Adrenal gland (tissue), 12 donors: ENCODE data around the gene KIT. TPM values are rescaled to one million over a fixed set of nuclear protein-coding genes. Genes with fewer than 3 reads are reported as not detected.

Source experiments
- DNase-seq, 7 donors: peaks; one replicate each; pipeline ENCODE4 v3.0.0-alpha.2; 2019 to 2020
- H3K27ac ChIP-seq, 5 donors: fragments of 200-600 bp; sonication (generic) in 4 of 5; 1 replicate in 3 of 5; 2 replicates in 2 of 5; pipeline versions ENCODE4 v1.5.1 to v1.8.0; 2016 to 2020; ENCODE audit warnings: mild to moderate bottlenecking in 1 of 5
- H3K27me3 ChIP-seq: fragments of 200-600 bp; 2 replicates; pipeline ENCODE4 v1.8.0; 2021
- H3K36me3 ChIP-seq, 2 donors: fragments of 200-600 bp; replicated peaks in 1 of 2; 1 replicate in 1 of 2; 2 replicates in 1 of 2; pipeline versions ENCODE4 v1.5.1 to v1.8.0; 2018 to 2022
- H3K4me1 ChIP-seq, 2 donors: fragments of 200-600 bp; replicated peaks in 1 of 2; 1 replicate in 1 of 2; 2 replicates in 1 of 2; pipeline versions ENCODE4 v1.5.1 to v1.8.0; 2018 to 2021
- H3K4me3 ChIP-seq, 4 donors: fragments of 200-600 bp; sonication (generic) in 3 of 4; one replicate each; pipeline ENCODE4 v1.5.1; 2016 to 2018
- H3K9me3 ChIP-seq, 3 donors: fragments of 200-600 bp; sonication (generic) in 1 of 3; replicated peaks in 1 of 3; 1 replicate in 2 of 3; 2 replicates in 1 of 3; pipeline versions ENCODE4 v1.5.1 to v1.8.0; 2016 to 2021
- POLR2A ChIP-seq, 2 donors: fragments of 450-650 bp; IDR thresholded peaks; one replicate each; pipeline ENCODE4 v1.6.1; 2017; ENCODE audit warnings: antibody characterized with exemption in 2 of 2, mild to moderate bottlenecking in 2 of 2, moderate library complexity in 1 of 2
- WGBS, 4 donors: extraction: QIAGEN DNeasy Blood & Tissue Kit in 2 of 4; methylation state at CpG; one replicate each; pipeline versions ENCODE4 v1.1.5 to v1.1.7; 2013 to 2017; 5-methylcytosine and 5-hydroxymethylcytosine counted together
- intact Hi-C, 2 donors: fragments of 100-400 bp; cut with DNase I; formaldehyde crosslinking; loops; one replicate each; pipeline versions ENCODE4 v1.14.1 to v1.15.0; 2022 to 2023
- polyA plus RNA-seq, 3 donors: library from polyadenylated mRNA; stranded (reverse); fragments of 200-250 nt in 2 of 3; fragments of 350-450 nt in 1 of 3; fragmentation: Illumina TruSeq in 1 of 3; extraction: RNeasy Lipid Tissue Mini Kit (QIAGEN cat#74804) in 1 of 3; gene quantifications; one replicate each; pipeline ENCODE4 v1.2.3, GENCODE V29; 2013 to 2014
- total RNA-seq, 9 donors: library from RNA; depleted of rRNA in 4 of 9; stranded (reverse); fragments of >200 nt in 4 of 9; fragments of 120-200 nt in 1 of 9; fragmentation: NEBNext Ultra II Directional in 1 of 9; extraction: Animal tissue kit (Norgen Biotek cat#: 25700) in 1 of 9; gene quantifications; one replicate each; pipeline versions ENCODE4 v1.1.0 to v1.2.4, GENCODE V29; 2013 to 2023
- TF ChIP-seq, protein P1 (sequence below), 6 experiments: fragments of 450-650 bp in 4 of 6; fragments of 200-600 bp in 2 of 6; sonication (generic) in 1 of 6; IDR thresholded peaks; 1 replicate in 5 of 6; 2 replicates in 1 of 6; pipeline versions ENCODE4 v1.5.1 to v1.8.0; 2016 to 2021; ENCODE audit warnings: antibody characterized with exemption in 6 of 6, mild to moderate bottlenecking in 2 of 6, moderate library complexity in 1 of 6
- donor health status: healthy with polysubstance abuse.
- donor health status: Bipolar disorder and iron deficiency.
- donor health status: DM: yes; HTN: yes; CAD: no.
- donor health status: DM: no; HTN: no; CAD: no.
- donor health status: DM: no; HTN: no; CAD: no.
- donor health status: DM: yes; HTN: yes; CAD: no.

Gene KIT
- total and polyA plus RNA-seq, 12 donors: 0.40 to 5.3 (median 1.8) TPM

DNA sequence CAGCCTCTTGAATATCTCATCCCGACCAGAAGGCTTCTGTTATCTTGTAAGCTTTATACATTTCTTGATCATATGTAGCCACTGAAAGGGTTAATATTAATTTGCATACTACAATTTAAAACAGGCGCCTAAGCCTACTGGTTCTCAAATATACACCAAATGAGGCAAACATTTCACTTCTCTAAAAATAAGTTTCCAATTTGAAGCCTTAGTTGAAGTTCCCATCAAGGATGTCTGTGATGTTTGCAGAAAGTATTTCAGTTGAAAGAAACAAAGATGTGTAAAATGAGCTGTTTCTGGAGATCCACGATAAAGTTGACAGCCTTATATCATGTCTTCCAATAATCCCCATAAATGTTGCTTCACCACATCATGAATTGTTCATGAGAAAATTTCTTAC lies 70.6 kb downstream of the KIT start:
- WGBS, 4 donors: 63 to 69% (median 66%) methylated on average over 3 of the region's 3 CpGs
- no peaks in the 10 kb centered on the region for H3K9me3 ChIP-seq
- intact Hi-C loops: no loop called here
- no peaks in the 10 kb centered on the region for H3K4me1 ChIP-seq
- no peaks in the 10 kb centered on the region for H3K36me3 ChIP-seq
- H3K27ac ChIP-seq: no peak overlapping the region
- DNase-seq: no peak
- H3K27me3 ChIP-seq: no peaks in the 10 kb centered on the region
- no peak overlapping the region for H3K4me3 ChIP-seq
- TF ChIP-seq, protein P1, sequence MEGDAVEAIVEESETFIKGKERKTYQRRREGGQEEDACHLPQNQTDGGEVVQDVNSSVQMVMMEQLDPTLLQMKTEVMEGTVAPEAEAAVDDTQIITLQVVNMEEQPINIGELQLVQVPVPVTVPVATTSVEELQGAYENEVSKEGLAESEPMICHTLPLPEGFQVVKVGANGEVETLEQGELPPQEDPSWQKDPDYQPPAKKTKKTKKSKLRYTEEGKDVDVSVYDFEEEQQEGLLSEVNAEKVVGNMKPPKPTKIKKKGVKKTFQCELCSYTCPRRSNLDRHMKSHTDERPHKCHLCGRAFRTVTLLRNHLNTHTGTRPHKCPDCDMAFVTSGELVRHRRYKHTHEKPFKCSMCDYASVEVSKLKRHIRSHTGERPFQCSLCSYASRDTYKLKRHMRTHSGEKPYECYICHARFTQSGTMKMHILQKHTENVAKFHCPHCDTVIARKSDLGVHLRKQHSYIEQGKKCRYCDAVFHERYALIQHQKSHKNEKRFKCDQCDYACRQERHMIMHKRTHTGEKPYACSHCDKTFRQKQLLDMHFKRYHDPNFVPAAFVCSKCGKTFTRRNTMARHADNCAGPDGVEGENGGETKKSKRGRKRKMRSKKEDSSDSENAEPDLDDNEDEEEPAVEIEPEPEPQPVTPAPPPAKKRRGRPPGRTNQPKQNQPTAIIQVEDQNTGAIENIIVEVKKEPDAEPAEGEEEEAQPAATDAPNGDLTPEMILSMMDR (IDR thresholded peaks at IDR 0.05): no peak
- no peak for TF ChIP-seq POLR2A (IDR thresholded peaks at IDR 0.05)

DNA sequence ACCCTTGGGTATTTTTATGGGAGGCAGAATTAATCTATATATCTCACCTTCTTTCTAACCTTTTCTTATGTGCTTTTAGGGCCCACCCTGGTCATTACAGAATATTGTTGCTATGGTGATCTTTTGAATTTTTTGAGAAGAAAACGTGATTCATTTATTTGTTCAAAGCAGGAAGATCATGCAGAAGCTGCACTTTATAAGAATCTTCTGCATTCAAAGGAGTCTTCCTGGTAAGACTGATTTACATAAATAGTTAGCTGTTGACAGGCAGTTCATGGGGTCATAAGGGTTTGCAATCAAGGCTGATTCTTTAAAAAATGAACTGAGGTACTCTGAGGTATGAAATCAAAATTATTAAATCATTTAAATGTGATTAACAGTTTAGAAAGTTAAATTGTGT lies 71.5 kb downstream of the KIT start:
- 65 to 83% (median 75%) methylated on average over 1 of the region's 1 CpG for WGBS, 4 donors
- Histone ChIP-seq H3K36me3 (no peaks in the 10 kb centered on the region), H3K27ac (no peak overlapping the region), H3K9me3 (no peaks in the 10 kb centered on the region), H3K4me3 (no peak overlapping the region), H3K4me1 (no peaks in the 10 kb centered on the region), H3K27me3 (no peaks in the 10 kb centered on the region)
- TF ChIP-seq, protein P1 (IDR thresholded peaks at IDR 0.05): no peak
- DNase-seq: no peak
- intact Hi-C loops: no loop called here

DNA sequence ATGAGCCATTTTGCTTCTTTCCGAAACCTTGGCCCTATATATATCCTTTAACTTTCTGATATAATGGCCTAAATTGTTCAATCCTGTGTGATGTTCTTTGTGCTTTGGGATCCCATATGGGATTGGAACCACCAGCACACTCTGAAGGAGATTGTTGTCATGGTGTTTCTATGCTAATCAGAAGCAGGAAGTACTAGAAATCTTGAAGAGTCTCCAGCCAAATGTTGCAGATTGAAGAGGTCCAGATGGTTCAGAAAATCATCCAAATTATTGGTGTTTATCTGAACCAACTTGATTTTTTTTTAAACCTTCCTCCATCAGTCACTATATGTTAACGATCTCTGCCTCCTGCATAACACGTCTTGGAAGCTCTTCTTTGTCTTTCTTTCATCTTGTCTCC lies 72.8 kb downstream of the KIT start:
- no peaks in the 10 kb centered on the region for H3K36me3 ChIP-seq
- H3K27me3 ChIP-seq: no peaks in the 10 kb centered on the region
- WGBS, 4 donors: 74 to 82% (median 78%) methylated on average over 3 of the region's 3 CpGs
- TF ChIP-seq, protein P1 (IDR thresholded peaks at IDR 0.05): no peak
- no peak overlapping the region for H3K27ac ChIP-seq
- H3K9me3 ChIP-seq: no peaks in the 10 kb centered on the region
- no peak for DNase-seq
- H3K4me3 ChIP-seq: no peak overlapping the region
- intact Hi-C loops: no loop called here
- no peaks in the 10 kb centered on the region for H3K4me1 ChIP-seq

DNA sequence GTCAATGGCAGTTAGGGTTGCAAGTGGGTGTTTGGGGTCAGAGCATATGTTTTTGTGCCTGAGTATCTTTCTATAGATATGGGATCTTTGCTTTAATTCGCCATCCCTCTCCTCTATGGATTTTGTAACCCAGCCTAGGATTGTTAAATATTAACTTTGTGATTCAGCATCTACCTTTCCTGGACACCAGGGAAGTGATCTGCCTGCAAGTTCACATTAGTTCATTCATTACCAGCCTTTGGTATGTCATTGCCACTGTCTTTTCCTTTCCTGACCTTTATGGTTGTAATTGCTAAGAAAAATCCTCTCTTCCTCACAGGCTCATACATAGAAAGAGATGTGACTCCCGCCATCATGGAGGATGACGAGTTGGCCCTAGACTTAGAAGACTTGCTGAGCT lies 73.8 kb downstream of the KIT start:
- Histone ChIP-seq H3K4me1 (no peaks in the 10 kb centered on the region), H3K4me3 (no peak overlapping the region), H3K27ac (no peak overlapping the region), H3K36me3 (no peaks in the 10 kb centered on the region), H3K27me3 (no peaks in the 10 kb centered on the region), H3K9me3 (no peaks in the 10 kb centered on the region)
- 73 to 84% (median 82%) methylated on average over 3 of the region's 3 CpGs for WGBS, 4 donors
- DNase-seq: no peak
- no peak for TF ChIP-seq POLR2A (IDR thresholded peaks at IDR 0.05)
- TF ChIP-seq, protein P1 (IDR thresholded peaks at IDR 0.05): no peak
- intact Hi-C loops: no loop called here
